Esophagus squamous epithelium (tissue), 4 donors: ENCODE measurements around the gene PRKCE.

Experiments used
- CTCF ChIP-seq, 6 experiments: fragments of 450-650 bp in 4 of 6; fragments of 200-600 bp in 2 of 6; sonication (generic) in 2 of 6; IDR thresholded peaks; one replicate each; pipeline ENCODE4 v1.5.1; 2016 to 2019; ENCODE audit warnings: antibody characterized with exemption in 6 of 6, mild to moderate bottlenecking in 4 of 6, moderate library complexity in 4 of 6
- POLR2A ChIP-seq, 4 donors: fragments of 450-650 bp; IDR thresholded peaks; one replicate each; pipeline ENCODE4 v1.6.1; 2017; ENCODE audit warnings: antibody characterized with exemption in 4 of 4, mild to moderate bottlenecking in 4 of 4, moderate library complexity in 3 of 4

GRCh38 chr2:46114996-46115395 lies 463.5 kb downstream of the PRKCE start:
- no peak for TF ChIP-seq CTCF (IDR thresholded peaks at IDR 0.05)
- TF ChIP-seq POLR2A (IDR thresholded peaks at IDR 0.05), result no peak
